HepG2 (cell line): ENCODE measurements around the gene PLCL2. TPM values are rescaled to one million over a fixed set of nuclear protein-coding genes. Genes with fewer than 3 reads are reported as not detected.
A peak's percentile ranks its signal among the peaks of the same experiment; 100 is the strongest.

Experiments used
- ATAC-seq: fragments of 200-7000 bp; cut with Tn5 transposase; 3 replicates; pipeline ENCODE4 v1.9.1; 2020; ENCODE audit warnings: mild to moderate bottlenecking, moderate library complexity
- BruUV-seq: library from RNA; stranded (reverse); fragments of 400-500 nt; replicated peaks from 2 replicates; lab custom pipeline; 2021; lab: Mats Ljungman, UMichigan
- CTCF ChIA-PET: fragments of 300-600 bp; formaldehyde crosslinking; extraction: SDS; loops from one replicate; lab custom pipeline; 2021; ENCODE audit warnings: low total read pairs, inconsistent platforms, low intra/inter-chr PET ratio; lab: Yijun Ruan, JAX
- POLR2A ChIA-PET: fragments of 350-600 bp; sonication (Branson Sonifier 250); formaldehyde crosslinking; loops from one replicate; lab custom pipeline; 2020; ENCODE audit warnings: antibody characterized with exemption, inconsistent platforms; lab: Yijun Ruan, JAX
- DNase-seq: peaks from one replicate; pipeline ENCODE4 v3.0.0-alpha.2; 2015; ENCODE audit warnings: low spot score
- FAIRE-seq: peaks from 3 replicates; lab custom pipeline; 2011; peaks lifted over from hg19 to GRCh38; lab: Jason Lieb, UNC
- H2AFZ ChIP-seq: one replicate; pipeline ENCODE4 v1.6.1; 2011; ENCODE audit warnings: low read length, inconsistent platforms
- H3K27ac ChIP-seq: fragments of 300-600 bp; 3 replicates; pipeline ENCODE4 v1.8.0; 2011; ENCODE audit warnings: mixed run types, mild to moderate bottlenecking, mixed read lengths, low read length, inconsistent platforms; ENCODE audit not compliant: insufficient read depth; ENCODE audit errors: extremely low read length
- H3K27me3 ChIP-seq, 2 experiments: fragments of 200-600 bp in 1 of 2; 2 replicates in 1 of 2; 3 replicates in 1 of 2; pipeline versions ENCODE4 v1.6.0 to v1.8.0; 2011; ENCODE audit warnings: low read length in 2 of 2, mild to moderate bottlenecking in 2 of 2, moderate library complexity in 2 of 2, inconsistent platforms in 1 of 2; ENCODE audit not compliant: insufficient read depth in 2 of 2, control insufficient read depth in 1 of 2
- H3K36me3 ChIP-seq, 2 experiments: fragments of 200-600 bp in 1 of 2; replicated peaks in 1 of 2; 2 replicates in 1 of 2; 3 replicates in 1 of 2; pipeline versions ENCODE4 v1.5.1 to v1.8.0; 2011; ENCODE audit warnings: low read length in 2 of 2, inconsistent platforms in 1 of 2; ENCODE audit not compliant: insufficient read depth in 2 of 2, control insufficient read depth in 1 of 2
- H3K4me1 ChIP-seq: 2 replicates; pipeline ENCODE4 v1.5.1; 2012; ENCODE audit warnings: low read length, inconsistent platforms; ENCODE audit not compliant: insufficient read depth
- H3K4me2 ChIP-seq: 2 replicates; pipeline ENCODE4 v1.6.0; 2011; ENCODE audit warnings: low read depth, low read length, inconsistent platforms
- H3K4me3 ChIP-seq, 3 experiments: fragments of 200-600 bp in 1 of 3; sonication (generic), shearing (Covaris generic) in 1 of 3; replicated peaks in 1 of 3; 2 replicates each; pipeline ENCODE4 v1.5.1; 2011 to 2016; ENCODE audit warnings: low read length in 3 of 3, inconsistent platforms in 2 of 3, low read depth in 2 of 3, mild to moderate bottlenecking in 2 of 3, control low read depth in 1 of 3, mixed read lengths in 1 of 3; ENCODE audit not compliant: insufficient read depth in 1 of 3
- H3K79me2 ChIP-seq: one replicate; pipeline ENCODE4 v1.6.1; 2011; ENCODE audit warnings: low read length, inconsistent platforms; ENCODE audit not compliant: insufficient read depth
- H3K9ac ChIP-seq: 2 replicates; pipeline ENCODE4 v1.6.0; 2011; ENCODE audit warnings: mild to moderate bottlenecking, low read depth, low read length, inconsistent platforms; ENCODE audit not compliant: insufficient read depth
- H3K9me3 ChIP-seq: 2 replicates; pipeline ENCODE4 v1.5.1; 2012; ENCODE audit warnings: mild to moderate bottlenecking, low read length
- H4K20me1 ChIP-seq: 2 replicates; pipeline ENCODE4 v1.6.0; 2011; ENCODE audit warnings: inconsistent platforms, mild to moderate bottlenecking, low read length, moderate library complexity; ENCODE audit not compliant: insufficient read depth
- SMC3 ChIP-seq: IDR thresholded peaks from 2 replicates; pipeline ENCODE4 v1.6.1; 2011; ENCODE audit warnings: low read length, improper control_type of control experiment
- STAG1 ChIP-seq: sonication (generic); formaldehyde crosslinking; IDR thresholded peaks from 2 replicates; pipeline ENCODE4 v1.4.0; 2020; ENCODE audit warnings: missing genetic modification reagents
- ZBTB7B ChIP-seq: sonication (generic); formaldehyde crosslinking; IDR thresholded peaks from 2 replicates; pipeline ENCODE4 v1.4.0; 2020; ENCODE audit warnings: missing genetic modification reagents
- ZHX2 ChIP-seq, 2 experiments: sonication (generic) in 1 of 2; formaldehyde crosslinking in 1 of 2; IDR thresholded peaks; 2 replicates each; pipeline versions ENCODE4 v1.6.1 to v1.9.0; 2014 to 2022; ENCODE audit warnings: antibody characterized with exemption in 1 of 2, borderline replicate concordance in 1 of 2, inconsistent platforms in 1 of 2, low read depth in 1 of 2, missing genetic modification reagents in 1 of 2
- ZKSCAN8 ChIP-seq: IDR thresholded peaks from 2 replicates; pipeline ENCODE4 v1.6.1; 2016; ENCODE audit warnings: borderline replicate concordance, missing genetic modification reagents, missing compliant biosample characterization
- ZNF792 ChIP-seq: IDR thresholded peaks from 2 replicates; pipeline ENCODE4 v1.6.1; 2016
- WGBS: methylation state at CpG from one replicate; pipeline ENCODE4 v1.1.6; 2017; ENCODE audit warnings: low lambda C conversion rate; 5-methylcytosine and 5-hydroxymethylcytosine counted together
- in situ Hi-C: cut with HindIII; loops from 2 replicates; pipeline ENCODE4 v1.10.0; 2017; ENCODE audit warnings: low pct_unique_long_range_greater_than_20kb; ENCODE audit not compliant: extremely low pct_ligation_motif_present
- intact Hi-C: fragments of 100-400 bp; cut with micrococcal nuclease; formaldehyde crosslinking; loops from one replicate; pipeline ENCODE4 v1.10.0; 2022; ENCODE audit not compliant: unreplicated experiment
- polyA plus RNA-seq, 8 experiments: library from polyadenylated mRNA; depleted of rRNA in 3 of 8; stranded (reverse) in 7 of 8; unstranded in 1 of 8; fragments of >200 nt; fragmentation: Illumina TruSeq in 4 of 8; extraction: Trizol in 4 of 8; gene quantifications; 2 replicates each; pipeline versions ENCODE4 v1.2.1 to v1.2.3, GENCODE V29; 2011 to 2016; ENCODE audit warnings: low read depth in 4 of 8, missing spikeins in 1 of 8, mixed read lengths in 1 of 8; ENCODE audit not compliant: insufficient read depth in 1 of 8
- total RNA-seq, 5 experiments: library from RNA; depleted of rRNA; stranded (reverse); fragments of >200 nt; fragmentation: Illumina TruSeq; extraction: Trizol; gene quantifications; 2 replicates each; pipeline ENCODE4 v1.2.3, GENCODE V29; 2016; ENCODE audit warnings: low read depth in 1 of 5
- TF ChIP-seq, protein P1 (sequence below): sonication (generic); formaldehyde crosslinking; IDR thresholded peaks from 2 replicates; pipeline ENCODE4 v1.5.0; 2020; ENCODE audit warnings: mild to moderate bottlenecking, missing genetic modification reagents, moderate library complexity
- TF ChIP-seq, protein P2 (sequence below): sonication (generic); formaldehyde crosslinking; IDR thresholded peaks from 2 replicates; pipeline ENCODE4 v1.8.1; 2023; ENCODE audit warnings: mild to moderate bottlenecking, inconsistent platforms, moderate library complexity, missing genetic modification reagents, borderline replicate concordance

The PLCL2 gene
- total and polyA plus RNA-seq, 2 of the 13 experiments (the other 11 are each of a cell fraction or from before 2014, with no cell fraction given) = not detected

GRCh38 chr3:17032407-17033034, 147.8 kb downstream of the PLCL2 start:
- POLR2A ChIA-PET = no interaction called here
- FAIRE-seq = peak; percentile 28
- Histone ChIP-seq H2AFZ (no peak overlapping the region), H3K36me3 (no peaks in the 10 kb centered on the region), H3K9ac (no peak overlapping the region), H3K27me3 (peaks cover 1 to 3% of the 10 kb centered on the region in 2 experiments; a peak in 2 of 5 replicates), H3K9me3 (no peaks in the 10 kb centered on the region), H4K20me1 (no peaks in the 10 kb centered on the region), H3K27ac (no peak overlapping the region), H3K79me2 (no peaks in the 10 kb centered on the region), H3K4me2 (no peak overlapping the region), H3K4me3 (no peak overlapping the region), H3K4me1 (no peaks in the 10 kb centered on the region)
- WGBS = 8% methylated on average over 3 of the region's 3 CpGs
- BruUV-seq = no TSS peak
- CTCF ChIA-PET = no interaction called here
- in situ Hi-C loops (loop anchor here (25.0 kb wide), 1 partner anchor 420 kb away; the partner anchor contains the start of gene DAZL), intact Hi-C loops (loop anchor here (1.0 to 5.0 kb wide), 2 partner anchors 200 to 431 kb away; no protein-coding TSS in a partner anchor)
- peak; percentile 91 for ATAC-seq
- peak; percentile 16 for DNase-seq
- TF ChIP-seq ZBTB7B (CRISPR knock-in tag) (no peak), ZNF792 (CRISPR knock-in tag) (no peak), SMC3 (peak; percentile 18; the same call in 1 of the 2 replicates), ZKSCAN8 (CRISPR knock-in tag) (peak; percentile 91), ZHX2 (IDR thresholded peaks at IDR 0.05; ENCODE audit: low read depth) (no peak), ZHX2 (CRISPR knock-in tag; IDR thresholded peaks at IDR 0.05; ENCODE audit: borderline replicate concordance) (no peak), STAG1 (CRISPR knock-in tag) (peak; percentile 64)
- TF ChIP-seq, protein P1, sequence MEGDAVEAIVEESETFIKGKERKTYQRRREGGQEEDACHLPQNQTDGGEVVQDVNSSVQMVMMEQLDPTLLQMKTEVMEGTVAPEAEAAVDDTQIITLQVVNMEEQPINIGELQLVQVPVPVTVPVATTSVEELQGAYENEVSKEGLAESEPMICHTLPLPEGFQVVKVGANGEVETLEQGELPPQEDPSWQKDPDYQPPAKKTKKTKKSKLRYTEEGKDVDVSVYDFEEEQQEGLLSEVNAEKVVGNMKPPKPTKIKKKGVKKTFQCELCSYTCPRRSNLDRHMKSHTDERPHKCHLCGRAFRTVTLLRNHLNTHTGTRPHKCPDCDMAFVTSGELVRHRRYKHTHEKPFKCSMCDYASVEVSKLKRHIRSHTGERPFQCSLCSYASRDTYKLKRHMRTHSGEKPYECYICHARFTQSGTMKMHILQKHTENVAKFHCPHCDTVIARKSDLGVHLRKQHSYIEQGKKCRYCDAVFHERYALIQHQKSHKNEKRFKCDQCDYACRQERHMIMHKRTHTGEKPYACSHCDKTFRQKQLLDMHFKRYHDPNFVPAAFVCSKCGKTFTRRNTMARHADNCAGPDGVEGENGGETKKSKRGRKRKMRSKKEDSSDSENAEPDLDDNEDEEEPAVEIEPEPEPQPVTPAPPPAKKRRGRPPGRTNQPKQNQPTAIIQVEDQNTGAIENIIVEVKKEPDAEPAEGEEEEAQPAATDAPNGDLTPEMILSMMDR (CRISPR knock-in tag) = peak; percentile 49
- TF ChIP-seq, protein P2, sequence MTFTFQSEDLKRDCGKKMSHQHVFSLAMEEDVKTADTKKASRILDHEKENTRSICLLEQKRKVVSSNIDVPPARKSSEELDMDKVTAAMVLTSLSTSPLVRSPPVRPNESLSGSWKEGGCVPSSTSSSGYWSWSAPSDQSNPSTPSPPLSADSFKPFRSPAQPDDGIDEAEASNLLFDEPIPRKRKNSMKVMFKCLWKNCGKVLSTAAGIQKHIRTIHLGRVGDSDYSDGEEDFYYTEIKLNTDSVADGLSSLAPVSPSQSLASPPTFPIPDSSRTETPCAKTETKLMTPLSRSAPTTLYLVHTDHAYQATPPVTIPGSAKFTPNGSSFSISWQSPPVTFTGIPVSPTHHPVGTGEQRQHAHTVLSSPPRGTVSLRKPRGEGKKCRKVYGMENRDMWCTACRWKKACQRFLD (CRISPR knock-in tag) = no peak
